ENCODE data around the gene SNAI3.

The SNAI3 gene

DNA sequence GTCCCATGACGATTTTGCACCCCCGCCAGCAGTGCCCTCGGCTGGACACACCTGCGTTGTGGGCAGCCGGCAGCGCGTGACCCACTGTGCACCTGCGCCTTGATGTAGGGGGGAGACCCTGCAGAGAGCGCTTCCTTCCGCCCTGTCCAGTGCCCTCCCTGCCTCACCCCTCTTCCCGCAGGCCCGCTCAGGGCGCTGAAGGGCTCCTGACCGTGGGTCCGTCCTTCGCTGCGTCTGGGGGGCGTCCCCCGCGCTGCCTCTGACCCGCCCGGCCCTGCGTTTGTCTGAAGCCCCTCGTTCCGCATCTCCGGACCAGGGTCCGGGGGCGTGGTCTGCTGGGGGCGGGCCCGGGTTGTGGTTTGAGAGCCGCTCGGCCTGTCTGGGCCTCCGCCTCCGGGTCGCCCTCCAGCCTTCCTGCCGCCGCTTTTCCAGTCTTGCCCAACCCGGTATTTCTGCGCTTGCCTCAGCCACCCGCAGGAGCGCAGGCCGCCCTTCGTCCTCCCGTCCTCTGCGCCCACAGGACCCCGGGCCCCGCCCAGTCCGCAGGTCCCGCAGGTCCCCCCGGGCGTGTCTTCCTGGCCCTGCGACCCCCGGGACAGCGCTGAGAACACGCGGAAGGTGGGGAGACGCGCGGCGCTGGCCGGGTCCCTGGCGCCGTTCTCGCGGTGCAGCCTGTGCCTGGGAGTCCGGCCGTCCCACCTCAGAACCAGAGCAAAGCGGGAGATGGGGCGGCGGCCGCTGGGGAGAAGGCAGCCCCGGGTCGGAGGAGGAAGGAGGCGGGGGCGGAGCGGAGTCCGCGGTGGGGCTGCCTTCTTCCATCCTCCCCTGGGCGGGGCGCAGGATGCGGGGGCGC lies 51.9 kb downstream of the SNAI3 start:
- DNase-seq (ENCODE audit: low read depth), result no peak

DNA sequence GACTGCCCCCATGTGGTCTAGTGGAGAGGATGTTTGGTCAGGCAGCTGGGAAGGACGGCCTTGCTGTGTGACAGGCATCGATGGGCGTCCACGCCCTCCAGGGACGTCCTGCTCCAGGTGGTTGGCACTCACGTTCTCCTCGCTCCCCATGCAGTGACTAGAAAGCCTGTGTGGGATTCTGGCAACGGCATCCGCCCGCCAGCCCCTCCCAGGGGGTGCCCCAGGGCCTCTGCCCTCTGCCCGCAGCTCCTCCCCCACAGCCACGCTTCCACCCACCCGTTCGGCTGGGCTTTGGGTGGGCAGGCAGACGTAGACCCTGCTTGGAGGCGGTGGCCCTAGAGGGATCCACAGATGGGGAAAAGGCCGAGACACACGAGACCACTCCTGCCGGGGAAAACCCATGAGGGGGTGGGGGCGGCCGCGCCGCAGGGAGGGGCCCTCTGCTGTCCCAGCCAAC lies 52.6 kb downstream of the SNAI3 start:
- DNase-seq (ENCODE audit: low read depth), result peak; percentile 15

DNA sequence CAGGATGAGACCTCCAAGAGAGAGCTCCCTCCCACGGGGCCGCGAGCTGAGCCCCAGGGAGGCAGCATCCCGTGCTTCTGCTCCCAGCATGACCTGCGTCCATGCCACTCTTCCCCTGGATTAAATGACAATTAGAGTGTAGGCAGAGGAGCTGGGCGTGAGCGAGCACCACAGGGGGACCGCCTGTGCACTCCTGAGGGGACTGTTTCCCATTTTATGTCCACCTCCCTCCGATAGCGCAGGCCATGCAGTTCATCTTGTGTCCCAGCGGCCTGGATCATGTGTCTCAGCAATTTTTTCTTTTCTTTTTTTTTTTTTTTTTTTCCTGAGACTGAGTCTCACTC lies 53.7 kb downstream of the SNAI3 start:
- DNase-seq (ENCODE audit: low read depth), result no peak

DNA sequence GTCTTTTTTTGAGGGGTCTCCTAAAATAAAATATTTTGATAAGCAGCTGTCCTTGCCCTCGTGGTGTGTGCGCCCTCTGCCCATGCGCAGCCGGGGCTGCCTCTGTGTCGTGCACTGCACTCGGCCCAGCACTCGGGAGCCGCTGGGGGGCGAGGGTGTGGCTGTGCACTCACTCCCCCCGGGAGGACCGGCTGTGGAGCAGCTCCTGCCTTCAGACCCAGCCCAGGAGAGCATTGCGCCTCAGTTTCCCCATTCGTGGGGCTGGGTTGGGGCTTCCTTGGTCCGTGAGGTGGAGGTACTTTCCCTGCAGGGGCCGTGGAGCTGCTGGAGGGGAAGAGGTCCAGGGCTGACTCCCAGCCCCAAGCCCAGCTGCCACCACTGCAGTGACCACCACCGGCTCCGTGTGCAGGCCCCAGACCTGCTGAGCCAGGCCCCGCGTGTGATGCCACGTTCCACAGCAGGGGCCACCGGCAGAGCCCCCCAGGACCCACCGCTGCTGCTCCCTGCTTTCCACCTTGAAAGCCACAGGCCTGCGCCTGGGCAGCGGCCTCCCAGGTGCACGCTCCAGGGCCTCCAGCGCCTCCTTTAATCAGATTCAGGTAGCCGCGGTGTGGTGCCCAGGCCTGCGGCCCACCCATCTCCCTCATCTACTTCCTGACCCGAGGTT lies 54.3 kb downstream of the SNAI3 start:
- DNase-seq (ENCODE audit: low read depth), result no peak

GRCh38 chr16:88631384-88631783 lies 54.9 kb downstream of the SNAI3 start:
- DNase-seq (ENCODE audit: low read depth), result no peak

DNA sequence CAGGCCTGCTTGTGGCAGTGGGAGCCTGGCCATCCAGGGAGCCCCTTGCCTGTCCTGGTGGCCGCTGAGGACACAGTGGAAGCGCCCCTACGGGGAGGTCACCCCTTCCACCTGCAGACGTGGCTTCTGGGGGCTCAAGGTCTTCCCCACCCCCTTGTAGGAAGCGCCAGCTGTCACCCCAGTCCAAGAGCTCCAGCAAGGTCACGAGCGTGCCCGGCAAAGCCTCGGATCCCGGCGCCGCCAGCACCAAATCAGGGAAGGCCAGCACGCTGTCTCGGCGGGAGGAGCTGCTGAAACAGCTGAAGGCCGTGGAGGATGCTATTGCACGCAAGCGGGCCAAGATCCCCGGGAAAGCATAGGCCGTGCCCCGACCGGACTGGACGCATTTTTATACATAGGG lies 55.4 kb downstream of the SNAI3 start:
- no peak for DNase-seq (ENCODE audit: low read depth)

DNA sequence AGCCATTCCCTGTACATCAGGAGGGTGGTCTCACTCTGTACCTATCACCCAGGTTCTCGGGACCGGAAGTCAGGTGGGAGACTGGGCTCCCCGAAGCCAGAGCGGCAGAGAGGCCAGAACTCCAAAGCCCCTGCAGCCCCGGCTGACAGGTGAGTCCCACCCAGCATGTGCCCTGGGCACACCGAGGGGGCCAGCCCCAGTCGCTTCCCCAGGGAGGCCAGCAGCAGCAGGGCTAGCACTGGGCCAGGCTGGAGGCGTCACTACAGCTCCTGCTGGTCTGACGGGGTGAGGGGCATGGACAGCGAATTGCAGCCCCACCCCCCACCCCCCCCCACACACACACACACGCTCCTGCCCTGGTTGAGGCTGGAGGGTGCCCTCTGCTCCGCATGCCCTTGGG lies 55.9 kb downstream of the SNAI3 start:
- DNase-seq (ENCODE audit: low read depth), result no peak

DNA sequence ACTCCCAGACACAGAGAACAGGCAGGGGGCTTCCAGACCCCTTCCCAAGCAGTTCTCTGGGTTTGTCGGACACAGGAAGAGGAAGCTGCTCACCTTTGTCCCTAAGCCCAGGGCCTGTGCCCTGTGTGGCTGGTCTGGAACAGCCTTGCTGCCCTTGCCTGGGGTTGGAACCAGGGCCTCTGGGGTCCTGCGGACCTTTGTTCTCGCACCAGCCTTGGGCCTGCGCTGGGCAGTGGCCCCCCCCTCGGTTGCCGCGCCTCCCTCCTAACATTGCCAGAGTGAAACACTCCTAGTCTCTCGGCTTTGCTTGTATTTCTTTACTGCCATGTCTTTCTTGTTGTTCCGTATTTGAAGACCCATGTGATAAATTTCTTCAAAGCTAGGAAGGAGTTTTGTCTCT lies 56.5 kb downstream of the SNAI3 start:
- no peak for DNase-seq (ENCODE audit: low read depth)

- DNase-seq (ENCODE audit: low read depth), result no peak
Measured at GRCh38 chr16:88628512-88628974, 57.8 kb downstream of the SNAI3 start.

All from T follicular helper cell (primary cell).